GM23338 (cell line): ENCODE results near the gene OIP5. TPM values are rescaled to one million over a fixed set of nuclear protein-coding genes. Genes with fewer than 3 reads are reported as not detected.

Experiments
- CREB1 ChIP-seq: fragments of 250-450 bp; sonication (Bioruptor Pico); IDR thresholded peaks from 2 replicates; pipeline ENCODE4 v1.5.0; 2020; ENCODE audit warnings: low read depth, mild to moderate bottlenecking, moderate library complexity
- CTCF ChIP-seq, 2 experiments: fragments of 200-600 bp in 1 of 2; sonication (generic) in 1 of 2; conservative IDR thresholded peaks; 2 replicates each; pipeline versions ENCODE4 v1.5.1 to v1.6.1; 2016 to 2017; ENCODE audit warnings: antibody characterized with exemption in 2 of 2, low read depth in 2 of 2, mild to moderate bottlenecking in 2 of 2, moderate library complexity in 1 of 2
- ETS1 ChIP-seq: IDR thresholded peaks from 2 replicates; pipeline ENCODE4 v1.6.1; 2016; ENCODE audit warnings: antibody characterized with exemption
- EZH2phosphoT487 ChIP-seq: fragments of 200-600 bp; sonication (generic); IDR thresholded peaks from one replicate; pipeline ENCODE4 v1.8.1; 2018; ENCODE audit warnings: antibody characterized with exemption; ENCODE audit not compliant: unreplicated experiment
- ZNF331 ChIP-seq: fragments of 250-450 bp; sonication (Bioruptor Pico); IDR thresholded peaks from 2 replicates; pipeline ENCODE4 v1.5.0; 2020; ENCODE audit warnings: low read depth, mild to moderate bottlenecking, moderate library complexity
- ZNF462 ChIP-seq: fragments of 250-450 bp; sonication (Bioruptor Pico); IDR thresholded peaks from 2 replicates; pipeline ENCODE4 v1.5.0; 2020; ENCODE audit warnings: mild to moderate bottlenecking, moderate library complexity
- polyA plus RNA-seq: library from polyadenylated mRNA; unstranded; fragments of >200 nt; fragmentation: Nextera tagmentation; extraction: Ambion mirVana; gene quantifications from 2 replicates; pipeline ENCODE4 v1.2.1, GENCODE V29; 2016
- total RNA-seq: library from RNA; depleted of rRNA; stranded (reverse); fragments of >200 nt; shearing (Covaris generic); gene quantifications from 2 replicates; pipeline ENCODE4 v1.2.3, GENCODE V29; 2014

OIP5 gene
- total and polyA plus RNA-seq, 2 experiments from 2014 or later, result 61.1 to 71.7 TPM

GRCh38 chr15:41354371-41354770, 22.0 kb upstream of the OIP5 start (continued):
- no peak for TF ChIP-seq ZNF462 (CRISPR knock-in tag)
- no peak for TF ChIP-seq ETS1
- no peak for TF ChIP-seq CREB1 (CRISPR knock-in tag)
- TF ChIP-seq ZNF331 (CRISPR knock-in tag), result no peak
- TF ChIP-seq CTCF (conservative IDR thresholded peaks at IDR 0.05; ENCODE audit: low read depth in 2 of 2), result no peak
- TF ChIP-seq EZH2phosphoT487, result no peak
